ENCODE data around the gene FNDC10. TPM values are rescaled to one million over a fixed set of nuclear protein-coding genes. Genes with fewer than 3 reads are reported as not detected.

FNDC10 gene
- total and polyA plus RNA-seq, 9 of the 15 experiments (the other 6 are each of a cell fraction or from before 2014, with no cell fraction given) = 0.08 to 6.3 (median 1.6) TPM

DNA sequence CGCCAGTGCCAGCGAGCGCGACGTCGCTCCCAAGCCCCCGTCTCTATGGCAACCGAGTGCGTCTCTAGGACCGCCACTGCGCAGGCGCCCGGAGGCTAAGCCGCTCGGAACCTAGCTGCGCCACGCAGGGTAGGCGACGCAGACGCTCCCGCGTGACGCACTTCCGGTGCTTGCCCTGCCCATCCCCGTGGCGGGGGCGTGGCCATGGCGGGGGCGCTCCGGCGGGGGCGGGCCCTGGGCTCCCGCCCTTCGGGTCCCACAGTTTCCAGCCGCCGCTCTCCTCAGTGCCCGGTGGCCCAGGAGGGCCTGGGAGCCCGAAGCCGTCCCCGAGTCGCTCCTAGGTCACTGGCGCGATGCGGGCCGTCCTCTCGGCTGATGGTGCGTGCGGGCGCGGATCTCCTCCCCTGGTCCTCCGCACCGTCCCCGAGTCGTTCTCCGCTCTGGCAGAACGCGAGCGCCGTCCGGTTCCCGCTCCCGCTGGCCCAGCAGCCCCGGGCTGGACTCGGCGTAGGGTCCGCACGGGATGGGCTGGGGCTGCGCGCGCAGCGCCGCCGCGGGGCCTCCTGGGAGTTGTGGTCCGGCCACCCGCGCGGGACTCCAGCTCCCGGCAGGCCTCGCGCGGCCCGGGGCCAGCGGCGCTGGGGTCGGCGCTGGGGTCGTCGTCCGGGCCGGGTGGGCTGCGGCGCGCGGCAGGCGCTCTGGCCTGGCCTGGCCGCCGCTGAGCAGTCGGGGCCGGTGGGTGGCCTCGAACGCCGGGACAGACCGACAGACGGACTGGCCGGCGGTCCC lies 15.5 kb upstream of the FNDC10 start, which contains the start of gene MIB2 (continued):
- TF ChIP-seq, protein P1, sequence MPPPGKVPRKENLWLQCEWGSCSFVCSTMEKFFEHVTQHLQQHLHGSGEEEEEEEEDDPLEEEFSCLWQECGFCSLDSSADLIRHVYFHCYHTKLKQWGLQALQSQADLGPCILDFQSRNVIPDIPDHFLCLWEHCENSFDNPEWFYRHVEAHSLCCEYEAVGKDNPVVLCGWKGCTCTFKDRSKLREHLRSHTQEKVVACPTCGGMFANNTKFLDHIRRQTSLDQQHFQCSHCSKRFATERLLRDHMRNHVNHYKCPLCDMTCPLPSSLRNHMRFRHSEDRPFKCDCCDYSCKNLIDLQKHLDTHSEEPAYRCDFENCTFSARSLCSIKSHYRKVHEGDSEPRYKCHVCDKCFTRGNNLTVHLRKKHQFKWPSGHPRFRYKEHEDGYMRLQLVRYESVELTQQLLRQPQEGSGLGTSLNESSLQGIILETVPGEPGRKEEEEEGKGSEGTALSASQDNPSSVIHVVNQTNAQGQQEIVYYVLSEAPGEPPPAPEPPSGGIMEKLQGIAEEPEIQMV (tag; conservative IDR thresholded peaks at IDR 0.05; ENCODE audit: low read depth) = no peak
- TF ChIP-seq ZNF354B (CRISPR knock-in tag; IDR thresholded peaks at IDR 0.05) (no peak), ASH1L (IDR thresholded peaks at IDR 0.05; ENCODE audit: borderline replicate concordance, low read depth, partially characterized antibody) (no peak), SNRNP70 (optimal IDR thresholded peaks at IDR 0.05; ENCODE audit: low read depth, low read length) (no peak), OTX1 (CRISPR knock-in tag; IDR thresholded peaks at IDR 0.05) (no peak), ZNF644 (tag; IDR thresholded peaks at IDR 0.05; ENCODE audit: low read depth) (no peak), MAFK (IDR thresholded peaks at IDR 0.05; ENCODE audit: low read length) (no peak), ZKSCAN8 (CRISPR knock-in tag; IDR thresholded peaks at IDR 0.05) (no peak), MTF1 (CRISPR knock-in tag; IDR thresholded peaks at IDR 0.05; ENCODE audit: borderline replicate concordance) (no peak), STAT5B (CRISPR knock-in tag; IDR thresholded peaks at IDR 0.05) (no peak), HCFC1 (IDR thresholded peaks at IDR 0.05; ENCODE audit: low read depth, low read length) (peak; percentile 91), CEBPB (tag; IDR thresholded peaks at IDR 0.05) (no peak), SAP30 (IDR thresholded peaks at IDR 0.05; ENCODE audit: borderline replicate concordance, insufficient read depth, low read depth, low read length, poor library complexity, severe bottlenecking) (peak; percentile 20), CC2D1A (IDR thresholded peaks at IDR 0.05) (no peak), RBM17 (IDR thresholded peaks at IDR 0.05; ENCODE audit: borderline replicate concordance, low read depth, low read length) (no peak), EZH2 (IDR thresholded peaks at IDR 0.05; ENCODE audit: borderline replicate concordance, low read depth, low read length) (no peak), CREBBP (IDR thresholded peaks at IDR 0.05; ENCODE audit: low read depth, low read length) (no peak), FOSL1 (tag; conservative IDR thresholded peaks at IDR 0.05) (0 out of 2 replicates have a peak, but pooled peaks have one; percentile 6), SLC30A9 (CRISPR knock-in tag; IDR thresholded peaks at IDR 0.05) (no peak), SRSF1 (IDR thresholded peaks at IDR 0.05; ENCODE audit: low read depth, low read length) (0 out of 2 replicates have a peak, but pooled peaks have one; percentile 40), MED1 (CRISPR knock-in tag; IDR thresholded peaks at IDR 0.05; ENCODE audit: borderline replicate concordance) (no peak), ZNF316 (IDR thresholded peaks at IDR 0.05) (peak; percentile 32; the same call in 1 of the 2 replicates), GTF2E2 (tag; IDR thresholded peaks at IDR 0.05) (peak; percentile 42; the same call in 1 of the 2 replicates), ZSCAN32 (CRISPR knock-in tag; IDR thresholded peaks at IDR 0.05) (no peak), U2AF2 (optimal IDR thresholded peaks at IDR 0.05; ENCODE audit: low read depth, low read length) (no peak)
- TF ChIP-seq, protein P2, sequence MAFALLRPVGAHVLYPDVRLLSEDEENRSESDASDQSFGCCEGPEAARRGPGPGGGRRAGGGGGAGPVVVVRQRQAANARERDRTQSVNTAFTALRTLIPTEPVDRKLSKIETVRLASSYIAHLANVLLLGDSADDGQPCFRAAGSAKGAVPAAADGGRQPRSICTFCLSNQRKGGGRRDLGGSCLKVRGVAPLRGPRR (CRISPR knock-in tag; IDR thresholded peaks at IDR 0.05) = no peak
- TF ChIP-seq, protein P3, sequence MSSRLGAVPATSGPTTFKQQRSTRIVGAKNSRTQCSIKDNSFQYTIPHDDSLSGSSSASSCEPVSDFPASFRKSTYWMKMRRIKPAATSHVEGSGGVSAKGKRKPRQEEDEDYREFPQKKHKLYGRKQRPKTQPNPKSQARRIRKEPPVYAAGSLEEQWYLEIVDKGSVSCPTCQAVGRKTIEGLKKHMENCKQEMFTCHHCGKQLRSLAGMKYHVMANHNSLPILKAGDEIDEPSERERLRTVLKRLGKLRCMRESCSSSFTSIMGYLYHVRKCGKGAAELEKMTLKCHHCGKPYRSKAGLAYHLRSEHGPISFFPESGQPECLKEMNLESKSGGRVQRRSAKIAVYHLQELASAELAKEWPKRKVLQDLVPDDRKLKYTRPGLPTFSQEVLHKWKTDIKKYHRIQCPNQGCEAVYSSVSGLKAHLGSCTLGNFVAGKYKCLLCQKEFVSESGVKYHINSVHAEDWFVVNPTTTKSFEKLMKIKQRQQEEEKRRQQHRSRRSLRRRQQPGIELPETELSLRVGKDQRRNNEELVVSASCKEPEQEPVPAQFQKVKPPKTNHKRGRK (tag; IDR thresholded peaks at IDR 0.05) = no peak

Measured in K562 (cell line).